GM10266 (cell line): ENCODE measurements around the gene RUNDC3A.

Source experiments
- DNase-seq: peaks from one replicate; pipeline ENCODE4 v3.0.0; 2012; ENCODE audit errors: extremely low spot score
- CTCF ChIP-seq: IDR thresholded peaks from 2 replicates; pipeline ENCODE4 v1.5.1; 2012; ENCODE audit warnings: mild to moderate bottlenecking, low read depth; ENCODE audit not compliant: control insufficient read depth, insufficient read depth; ENCODE audit errors: missing control alignments

Gene RUNDC3A

DNA sequence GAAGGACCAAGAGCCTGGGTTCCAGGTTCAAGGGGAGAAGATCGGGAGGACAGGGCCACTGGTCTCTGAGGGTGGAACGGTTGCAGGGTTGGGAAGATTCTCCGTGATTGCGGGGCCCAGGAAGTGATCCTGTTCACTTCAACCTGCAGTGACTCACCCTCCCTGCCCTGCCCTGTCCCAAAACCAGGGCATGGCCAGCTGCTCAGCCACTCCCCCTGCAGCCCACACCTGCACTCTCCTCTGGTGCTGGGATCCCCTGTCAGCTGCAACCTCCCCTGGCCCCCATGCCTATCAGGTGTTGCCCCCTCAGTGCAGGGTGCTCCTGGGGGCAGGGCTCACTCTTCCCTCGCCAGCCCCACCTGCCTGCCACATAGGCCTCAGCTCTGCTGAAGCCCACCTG is 1.1 kb downstream of the RUNDC3A start:
- no peak for TF ChIP-seq CTCF
- no peak for DNase-seq

DNA sequence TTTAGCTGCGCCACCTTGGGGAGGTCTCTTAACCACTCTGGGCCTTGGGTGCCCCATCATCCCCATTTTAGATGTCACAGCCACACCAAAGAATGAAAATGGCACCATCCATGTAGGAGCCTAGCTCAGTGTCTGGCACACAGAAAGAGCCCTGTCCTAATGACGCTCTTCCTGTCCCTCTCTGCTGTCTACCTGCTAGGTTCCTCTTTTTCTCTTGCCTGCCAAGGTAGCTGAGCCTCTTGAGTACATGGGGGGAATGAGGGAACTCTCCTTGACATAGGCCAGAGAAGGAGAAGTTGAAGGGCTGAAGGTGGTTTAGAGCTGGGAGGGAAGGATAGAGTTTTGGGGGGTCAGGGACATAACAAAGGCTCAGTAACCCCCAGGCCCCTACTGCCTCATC is 1.8 kb downstream of the RUNDC3A start:
- TF ChIP-seq CTCF: no peak
- DNase-seq: peak; percentile 16

- no peak for TF ChIP-seq CTCF
These were observed 2.4 kb downstream of the RUNDC3A start for GRCh38 chr17:44310609-44311376.

DNA sequence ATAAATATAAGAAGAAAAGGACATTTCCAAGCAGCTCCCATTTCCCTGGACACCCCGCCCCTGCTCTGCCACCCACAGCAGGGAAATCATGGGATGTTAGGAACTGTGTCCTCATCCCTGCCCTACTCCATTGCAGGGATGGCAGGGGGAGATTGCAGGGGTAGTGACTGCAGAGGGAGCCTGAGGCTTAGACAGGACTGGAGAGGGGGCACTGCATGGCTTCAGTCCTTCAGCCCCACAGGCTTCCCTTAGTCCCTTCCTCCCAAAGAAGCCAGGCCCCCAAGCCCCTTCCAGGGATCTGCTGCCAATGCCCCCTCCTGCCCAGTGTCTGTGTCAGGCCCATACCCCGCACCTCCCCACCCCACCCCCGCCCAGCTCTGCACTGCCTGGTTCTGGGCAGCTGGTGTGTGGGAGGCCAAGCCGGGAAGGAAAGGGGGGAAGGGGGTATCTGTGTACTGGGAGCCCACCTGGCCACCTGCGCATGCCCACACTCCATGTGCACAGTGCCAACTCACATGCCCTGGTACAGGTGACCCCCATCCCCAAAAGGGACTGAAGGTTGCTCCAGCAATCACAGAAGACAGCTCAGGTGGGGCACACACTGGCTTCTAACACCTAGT is 3.3 kb downstream of the RUNDC3A start:
- no peak for DNase-seq
- no peak for TF ChIP-seq CTCF

More at GRCh38 chr17:44310609-44311376, 2.4 kb downstream of the RUNDC3A start:
- DNase-seq: peak; percentile 9

- no peak for DNase-seq
- TF ChIP-seq CTCF: no peak
These were observed 4.1 kb downstream of the RUNDC3A start for GRCh38 chr17:44312396-44313104.

DNA sequence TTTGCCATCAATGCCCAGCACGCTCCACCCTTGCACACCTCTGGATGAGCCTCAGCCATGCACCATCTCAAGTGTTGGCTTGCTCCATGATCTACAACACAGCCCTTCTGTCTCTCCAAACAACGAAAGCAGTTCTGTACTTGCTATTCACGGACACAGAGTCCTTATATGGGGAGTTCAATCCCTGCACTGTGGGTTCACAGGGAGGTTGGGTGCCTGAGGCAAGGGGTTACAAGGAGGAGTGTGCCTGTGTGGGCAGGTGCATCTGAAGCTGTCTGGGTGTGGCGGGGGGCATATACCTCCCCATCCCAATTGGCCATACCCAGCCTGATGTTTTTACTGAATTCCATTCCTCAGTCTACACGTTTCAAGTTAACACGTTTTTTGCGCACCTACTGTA is 5.6 kb downstream of the RUNDC3A start:
- DNase-seq: no peak
- no peak for TF ChIP-seq CTCF

- no peak for DNase-seq
- TF ChIP-seq CTCF: no peak
These were observed 6.1 kb downstream of the RUNDC3A start for GRCh38 chr17:44314524-44314868.
